ENCODE measurements around the gene SCAMP4. TPM values are rescaled to one million over a fixed set of nuclear protein-coding genes. Genes with fewer than 3 reads are reported as not detected.
"Not testable (repeated sequence)": the region's sequence is repeated elsewhere in the genome, so short reads cannot be mapped to it uniquely, and the experiment has no call there.

The SCAMP4 gene
- total and polyA plus RNA-seq, 2 donors = 16.2 to 45.2 TPM

- Histone ChIP-seq H3K4me3 (ENCODE audit: low read depth, low read length) (no peak overlapping the region), H3K4me1 (ENCODE audit: insufficient read depth) (no peaks in the 10 kb centered on the region), H3K36me3 (ENCODE audit: insufficient read depth) (no peaks in the 10 kb centered on the region), H3K27ac (ENCODE audit: low read depth) (no peak overlapping the region)
- DNase-seq (ENCODE audit: extremely low spot score) = no peak
- 35% methylated on average over 29 of the region's 29 CpGs for WGBS
Measured at GRCh38 chr19:1873524-1874473, 31.4 kb upstream of the SCAMP4 start.

GRCh38 chr19:1874554-1875185, 30.5 kb upstream of the SCAMP4 start:
- Histone ChIP-seq H3K27ac (ENCODE audit: low read depth) (no peak overlapping the region), H3K36me3 (ENCODE audit: insufficient read depth) (no peaks in the 10 kb centered on the region), H3K4me3 (ENCODE audit: low read depth, low read length) (peak overlapping the region; percentile 73), H3K4me1 (ENCODE audit: insufficient read depth) (no peaks in the 10 kb centered on the region)
- 13% methylated on average over 16 of the region's 16 CpGs for WGBS
- DNase-seq (ENCODE audit: extremely low spot score) = no peak

GRCh38 chr19:1875265-1875645, 29.9 kb upstream of the SCAMP4 start:
- H3K4me1 ChIP-seq (ENCODE audit: insufficient read depth); H3K36me3 ChIP-seq (ENCODE audit: insufficient read depth); DNase-seq (ENCODE audit: extremely low spot score): not testable (repeated sequence)
- H3K27ac ChIP-seq (ENCODE audit: low read depth) = peak overlapping the region; percentile 91
- WGBS = 4% methylated on average over 11 of the region's 11 CpGs
- peak overlapping the region; percentile 73 for H3K4me3 ChIP-seq (ENCODE audit: low read depth, low read length)

GRCh38 chr19:1875646-1876495, 29.3 kb upstream of the SCAMP4 start:
- DNase-seq (ENCODE audit: extremely low spot score) = no peak
- peak overlapping the region; percentile 91 for H3K27ac ChIP-seq (ENCODE audit: low read depth)
- H3K4me1 ChIP-seq (ENCODE audit: insufficient read depth) = no peaks in the 10 kb centered on the region
- H3K4me3 ChIP-seq (ENCODE audit: low read depth, low read length) = peak overlapping the region; percentile 73
- 1% methylated on average over 87 of the region's 87 CpGs for WGBS
- H3K36me3 ChIP-seq (ENCODE audit: insufficient read depth) = no peaks in the 10 kb centered on the region

- H3K4me1 ChIP-seq (ENCODE audit: insufficient read depth); H3K36me3 ChIP-seq (ENCODE audit: insufficient read depth); DNase-seq (ENCODE audit: extremely low spot score): not testable (repeated sequence)
- Histone ChIP-seq H3K4me3 (ENCODE audit: low read depth, low read length) (peak overlapping the region; percentile 73), H3K27ac (ENCODE audit: low read depth) (peak overlapping the region; percentile 51)
- 27% methylated on average over 46 of the region's 53 CpGs for WGBS
Measured at GRCh38 chr19:1876496-1877279, 28.5 kb upstream of the SCAMP4 start.

GRCh38 chr19:1877280-1877660, 27.9 kb upstream of the SCAMP4 start:
- H3K27ac ChIP-seq (ENCODE audit: low read depth) = not testable (repeated sequence)

GRCh38 chr19:1878583-1878982, 26.6 kb upstream of the SCAMP4 start:
- not testable (repeated sequence) for H3K4me1 ChIP-seq (ENCODE audit: insufficient read depth); H3K36me3 ChIP-seq (ENCODE audit: insufficient read depth); H3K4me3 ChIP-seq (ENCODE audit: low read depth, low read length); DNase-seq (ENCODE audit: extremely low spot score); H3K27ac ChIP-seq (ENCODE audit: low read depth)
- 84% methylated on average over 8 of the region's 8 CpGs for WGBS

More at GRCh38 chr19:1877280-1877660, 27.9 kb upstream of the SCAMP4 start:
- not testable (repeated sequence) for DNase-seq (ENCODE audit: extremely low spot score); H3K36me3 ChIP-seq (ENCODE audit: insufficient read depth); H3K4me1 ChIP-seq (ENCODE audit: insufficient read depth); H3K4me3 ChIP-seq (ENCODE audit: low read depth, low read length)
- WGBS = 59% methylated on average over 41 of the region's 47 CpGs

GRCh38 chr19:1879982-1880381, 25.2 kb upstream of the SCAMP4 start:
- H3K36me3 ChIP-seq (ENCODE audit: insufficient read depth); H3K4me3 ChIP-seq (ENCODE audit: low read depth, low read length); H3K27ac ChIP-seq (ENCODE audit: low read depth); H3K4me1 ChIP-seq (ENCODE audit: insufficient read depth); DNase-seq (ENCODE audit: extremely low spot score): not testable (repeated sequence)
- WGBS = 87% methylated on average over 17 of the region's 17 CpGs

- no peak overlapping the region for H3K27ac ChIP-seq (ENCODE audit: low read depth)
- WGBS = 86% methylated on average over 32 of the region's 35 CpGs
- H3K4me1 ChIP-seq (ENCODE audit: insufficient read depth) = peaks cover 2% of the 10 kb centered on the region
- DNase-seq (ENCODE audit: extremely low spot score) = no peak
- no peaks in the 10 kb centered on the region for H3K36me3 ChIP-seq (ENCODE audit: insufficient read depth)
- no peak overlapping the region for H3K4me3 ChIP-seq (ENCODE audit: low read depth, low read length)
Measured at GRCh38 chr19:1880611-1881392, 24.4 kb upstream of the SCAMP4 start.

GRCh38 chr19:1881393-1882088, 23.7 kb upstream of the SCAMP4 start:
- WGBS = 76% methylated on average over 44 of the region's 44 CpGs
- not testable (repeated sequence) for DNase-seq (ENCODE audit: extremely low spot score); H3K27ac ChIP-seq (ENCODE audit: low read depth); H3K4me1 ChIP-seq (ENCODE audit: insufficient read depth); H3K4me3 ChIP-seq (ENCODE audit: low read depth, low read length); H3K36me3 ChIP-seq (ENCODE audit: insufficient read depth)

GRCh38 chr19:1882089-1882785, 23.0 kb upstream of the SCAMP4 start:
- DNase-seq (ENCODE audit: extremely low spot score) = no peak
- no peak overlapping the region for H3K27ac ChIP-seq (ENCODE audit: low read depth)
- WGBS = 67% methylated on average over 31 of the region's 31 CpGs
- H3K4me3 ChIP-seq (ENCODE audit: low read depth, low read length) = no peak overlapping the region
- no peaks in the 10 kb centered on the region for H3K36me3 ChIP-seq (ENCODE audit: insufficient read depth)
- peaks cover 2% of the 10 kb centered on the region for H3K4me1 ChIP-seq (ENCODE audit: insufficient read depth)

Data from urinary bladder (tissue), 4 donors.